ENCODE measurements around the gene LRMDA. TPM values are rescaled to one million over a fixed set of nuclear protein-coding genes. Genes with fewer than 3 reads are reported as not detected.

The LRMDA gene
- total RNA-seq, 2 donors from 2014 or later = 9.6 to 12.6 TPM

DNA sequence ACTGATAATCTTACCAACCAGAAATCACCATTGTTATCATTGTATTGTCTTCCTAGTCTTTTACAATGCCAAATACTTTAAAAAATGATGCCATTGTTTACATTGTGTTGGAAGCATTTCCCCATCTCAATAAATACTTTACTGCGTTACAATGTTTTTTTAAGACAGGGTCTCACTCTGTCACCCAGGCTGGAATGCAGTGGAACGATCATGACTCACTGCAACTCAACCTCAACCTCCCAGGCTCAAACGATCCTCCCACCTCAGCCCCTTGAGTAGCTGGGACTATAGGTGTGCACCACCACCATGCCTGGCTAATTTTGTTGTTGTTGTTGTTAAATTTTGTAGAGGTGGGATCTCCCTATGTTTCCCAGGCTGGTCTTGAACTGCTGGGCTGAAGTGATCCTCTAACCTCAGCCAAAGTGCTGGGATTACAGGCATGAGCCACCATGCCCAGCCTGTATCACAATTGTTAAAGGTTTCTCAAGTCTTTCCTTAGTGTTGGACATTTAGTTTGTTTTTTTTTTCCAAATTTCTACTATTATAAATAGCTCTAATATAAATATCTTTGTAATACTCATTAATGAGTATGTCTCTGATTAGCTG is 13.5 kb downstream of the LRMDA start:
- H3K27me3 ChIP-seq (replicated peaks; ENCODE audit: insufficient read depth) = no peaks in the 10 kb centered on the region
- no peaks in the 10 kb centered on the region for H3K4me1 ChIP-seq (replicated peaks)
- no peak overlapping the region for H3K4me3 ChIP-seq
- no peak for TF ChIP-seq POLR2A (IDR thresholded peaks at IDR 0.05)
- TF ChIP-seq POLR2AphosphoS5 (IDR thresholded peaks at IDR 0.05) = no peak
- TF ChIP-seq CTCF (IDR thresholded peaks at IDR 0.05) = no peak
- no peak overlapping the region for H3K27ac ChIP-seq
- intact Hi-C loops (cut with DNase I) = no loop called here
- H3K9me3 ChIP-seq = no peaks in the 10 kb centered on the region
- no peak for DNase-seq (ENCODE audit: low spot score)
- WGBS = 46% methylated on average over 3 of the region's 3 CpGs
- no peaks in the 10 kb centered on the region for H3K36me3 ChIP-seq

DNA sequence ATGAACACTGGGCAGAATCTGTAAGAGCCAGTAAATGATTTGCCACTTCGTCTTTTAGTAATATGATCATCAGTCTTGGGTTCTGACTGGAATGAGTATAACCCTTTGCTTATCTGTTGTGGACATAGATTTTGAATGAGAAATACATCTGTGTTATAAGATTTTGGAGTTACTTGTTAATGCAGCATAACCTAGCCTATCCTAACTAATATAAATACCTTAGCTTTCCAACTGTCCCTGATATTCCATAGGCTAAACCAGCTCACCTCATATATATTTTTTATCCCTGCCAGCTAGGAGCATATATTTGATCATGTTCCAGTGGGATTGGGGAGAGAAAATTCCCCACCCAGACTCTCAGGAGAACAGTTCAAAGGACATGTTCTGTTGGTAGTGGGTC is 15.1 kb downstream of the LRMDA start:
- H3K4me1 ChIP-seq (replicated peaks) = no peaks in the 10 kb centered on the region
- no peak overlapping the region for H3K4me3 ChIP-seq
- no peak for DNase-seq (ENCODE audit: low spot score)
- no peak overlapping the region for H3K27ac ChIP-seq
- no peaks in the 10 kb centered on the region for H3K27me3 ChIP-seq (replicated peaks; ENCODE audit: insufficient read depth)
- TF ChIP-seq POLR2A (IDR thresholded peaks at IDR 0.05) (no peak), CTCF (IDR thresholded peaks at IDR 0.05) (no peak), POLR2AphosphoS5 (IDR thresholded peaks at IDR 0.05) (no peak)
- H3K36me3 ChIP-seq = no peaks in the 10 kb centered on the region
- intact Hi-C loops (cut with DNase I) = no loop called here
- WGBS = 100% methylated on average over 1 of the region's 1 CpG
- H3K9me3 ChIP-seq = no peaks in the 10 kb centered on the region

- 26% methylated on average over 2 of the region's 2 CpGs for WGBS
- no peaks in the 10 kb centered on the region for H3K9me3 ChIP-seq
- H3K27me3 ChIP-seq (replicated peaks; ENCODE audit: insufficient read depth) = no peaks in the 10 kb centered on the region
- no peaks in the 10 kb centered on the region for H3K36me3 ChIP-seq
- no peak overlapping the region for H3K27ac ChIP-seq
- TF ChIP-seq POLR2AphosphoS5 (IDR thresholded peaks at IDR 0.05) = no peak
- no peak for TF ChIP-seq CTCF (IDR thresholded peaks at IDR 0.05)
- no peak for TF ChIP-seq POLR2A (IDR thresholded peaks at IDR 0.05)
- no peak overlapping the region for H3K4me3 ChIP-seq
- H3K4me1 ChIP-seq (replicated peaks) = no peaks in the 10 kb centered on the region
- intact Hi-C loops (cut with DNase I) = no loop called here
- no peak for DNase-seq (ENCODE audit: low spot score)
Measured at GRCh38 chr10:75448166-75448565, 16.7 kb downstream of the LRMDA start.

GRCh38 chr10:75449382-75450074 is 18.1 kb downstream of the LRMDA start:
- Histone ChIP-seq H3K4me3 (no peak overlapping the region), H3K27me3 (replicated peaks; ENCODE audit: insufficient read depth) (no peaks in the 10 kb centered on the region), H3K4me1 (replicated peaks) (no peaks in the 10 kb centered on the region), H3K9me3 (no peaks in the 10 kb centered on the region), H3K36me3 (no peaks in the 10 kb centered on the region), H3K27ac (no peak overlapping the region)
- 74% methylated on average over 7 of the region's 7 CpGs for WGBS
- DNase-seq (ENCODE audit: low spot score) = no peak
- TF ChIP-seq CTCF (IDR thresholded peaks at IDR 0.05) (no peak), POLR2AphosphoS5 (IDR thresholded peaks at IDR 0.05) (no peak), POLR2A (IDR thresholded peaks at IDR 0.05) (no peak)
- intact Hi-C loops (cut with DNase I) = no loop called here

- Histone ChIP-seq H3K27ac (no peak overlapping the region), H3K4me1 (replicated peaks) (no peaks in the 10 kb centered on the region), H3K36me3 (no peaks in the 10 kb centered on the region), H3K9me3 (no peaks in the 10 kb centered on the region), H3K27me3 (replicated peaks; ENCODE audit: insufficient read depth) (no peaks in the 10 kb centered on the region), H3K4me3 (no peak overlapping the region)
- 65% methylated on average over 4 of the region's 4 CpGs for WGBS
- DNase-seq (ENCODE audit: low spot score) = no peak
- no peak for TF ChIP-seq POLR2AphosphoS5 (IDR thresholded peaks at IDR 0.05)
- no peak for TF ChIP-seq POLR2A (IDR thresholded peaks at IDR 0.05)
- no peak for TF ChIP-seq CTCF (IDR thresholded peaks at IDR 0.05)
- intact Hi-C loops (cut with DNase I) = no loop called here
Measured at GRCh38 chr10:75450075-75450445, 18.6 kb downstream of the LRMDA start.
